GM21717 (cell line): ENCODE data around the gene JAK1.
"Not testable (repeated sequence)": the region's sequence is repeated elsewhere in the genome, so short reads cannot be mapped to it uniquely, and the experiment has no call there.

Experiments used
- ATAC-seq: cut with Tn5 transposase; IDR thresholded peaks from one replicate; pipeline ENCODE4 v1.9.1; 2021; ENCODE audit warnings: mild to moderate bottlenecking, moderate library complexity; ENCODE audit not compliant: unreplicated experiment

Gene JAK1

DNA sequence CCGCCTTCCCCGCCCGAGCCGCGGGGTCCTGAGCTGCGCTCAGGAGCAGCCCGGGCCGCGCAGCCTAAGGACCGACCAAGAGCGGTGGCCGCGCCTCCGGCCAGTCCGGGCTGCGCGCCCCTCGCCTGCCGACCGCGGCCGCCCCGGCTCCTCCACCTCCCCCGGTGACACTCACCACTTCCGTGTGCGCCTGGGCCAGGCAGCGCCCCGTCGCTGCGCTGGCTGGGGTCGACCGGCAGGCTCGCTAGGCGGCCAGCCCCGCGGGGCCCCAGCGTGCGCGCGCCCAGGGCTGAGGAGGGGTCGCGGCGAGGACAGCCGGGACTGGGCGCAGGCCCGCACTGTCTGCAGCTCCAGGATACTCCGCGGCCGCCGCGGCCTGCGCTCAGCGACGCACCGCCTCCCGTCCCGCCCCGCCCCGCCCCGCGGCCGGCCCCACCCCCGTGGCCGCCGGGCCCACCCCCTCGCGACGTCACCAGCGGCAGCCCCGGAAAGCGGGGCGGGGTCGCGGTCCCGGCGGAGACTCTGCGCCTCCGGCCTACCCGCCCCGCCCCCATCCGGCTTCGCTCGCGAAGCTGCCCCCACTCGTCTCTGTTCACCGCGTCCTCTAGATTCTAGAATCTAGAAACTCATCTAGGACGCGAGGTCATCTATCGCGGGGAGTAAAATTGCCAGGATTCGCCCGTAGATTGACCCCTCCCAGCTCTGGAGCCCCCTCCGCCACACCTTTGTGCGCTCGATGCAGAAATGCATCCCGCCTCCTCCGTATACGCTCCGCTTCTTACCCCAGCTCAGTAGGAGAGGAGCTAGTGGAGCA, at the start of gene JAK1:
Gene JAK1, minus strand, starts transcription at position 392 of the 814 bp plus-strand sequence. CDS start 80,285 bp downstream, outside the sequence.
- peak; percentile 72 for ATAC-seq

DNA sequence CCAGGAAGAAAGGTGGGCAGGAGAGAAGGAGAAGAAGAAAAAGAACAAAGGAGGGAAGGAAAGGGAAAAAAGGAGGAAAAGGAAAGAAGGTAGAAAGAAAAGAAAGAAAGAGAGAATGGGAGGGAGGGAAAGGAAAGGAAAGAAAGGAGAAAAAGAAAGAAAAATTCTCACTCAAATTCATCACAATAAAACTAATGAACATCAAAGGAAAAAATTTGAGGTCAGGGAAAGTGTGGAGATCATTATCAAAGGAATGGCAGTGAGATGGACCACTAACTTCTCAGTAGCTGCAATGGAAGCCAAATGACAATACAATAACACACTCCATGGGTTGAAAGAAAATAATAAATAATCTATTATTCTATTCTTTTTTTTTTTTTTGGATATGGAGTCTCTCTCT, 48.0 kb upstream of the JAK1 start:
- ATAC-seq, result no peak

DNA sequence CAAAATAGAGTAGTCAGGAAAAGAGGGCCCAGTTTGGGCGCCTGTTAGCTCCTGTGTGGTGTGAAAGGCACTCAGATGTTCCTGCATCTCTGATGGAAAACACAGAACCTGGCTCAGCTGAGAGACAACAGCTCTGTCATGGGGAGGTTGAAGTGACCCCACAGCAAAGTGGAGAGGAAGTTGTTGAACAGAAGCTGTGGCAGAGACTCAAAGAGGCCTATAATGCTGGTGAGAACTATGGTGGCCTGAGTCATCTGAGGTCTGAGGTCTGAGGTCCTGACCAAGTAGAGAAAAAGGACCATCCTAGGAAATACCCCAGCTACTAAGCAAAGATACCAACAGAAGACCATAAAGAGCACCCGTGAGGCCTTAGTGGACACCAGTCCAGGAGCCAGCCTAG, 45.6 kb upstream of the JAK1 start:
- ATAC-seq, result no peak

DNA sequence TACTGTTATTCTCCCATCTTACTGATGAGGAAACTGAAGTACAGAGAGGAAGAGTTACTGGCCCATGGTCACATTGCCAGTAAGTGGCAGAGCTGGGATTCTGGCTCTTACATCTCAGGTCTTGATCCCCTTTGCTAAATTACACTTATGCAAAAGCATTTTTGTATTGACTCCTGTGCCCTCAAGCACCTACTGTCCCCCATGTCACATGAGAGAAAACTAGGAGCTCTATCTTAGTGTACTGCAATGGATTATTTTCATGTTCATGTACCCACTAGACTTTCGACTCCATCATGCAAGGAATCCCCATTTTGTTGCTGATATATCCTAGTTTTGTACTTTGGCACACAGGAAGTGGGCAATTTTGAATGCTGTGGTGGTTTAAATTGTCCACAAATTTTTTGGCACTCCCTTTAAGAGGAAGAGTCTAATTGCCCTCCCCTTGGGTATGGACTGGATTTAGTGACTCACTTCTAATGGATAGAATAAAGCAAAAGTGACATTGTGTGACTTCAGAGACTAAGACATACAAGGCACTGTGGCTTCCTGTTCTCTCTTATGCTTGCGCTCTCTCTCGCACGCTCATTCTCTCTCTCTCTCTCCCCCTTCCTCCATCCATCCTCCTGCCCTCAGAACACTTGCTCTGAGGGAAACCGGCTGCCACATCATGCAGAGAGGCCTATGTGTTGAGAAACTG, 43.5 kb upstream of the JAK1 start:
- ATAC-seq, result no peak

DNA sequence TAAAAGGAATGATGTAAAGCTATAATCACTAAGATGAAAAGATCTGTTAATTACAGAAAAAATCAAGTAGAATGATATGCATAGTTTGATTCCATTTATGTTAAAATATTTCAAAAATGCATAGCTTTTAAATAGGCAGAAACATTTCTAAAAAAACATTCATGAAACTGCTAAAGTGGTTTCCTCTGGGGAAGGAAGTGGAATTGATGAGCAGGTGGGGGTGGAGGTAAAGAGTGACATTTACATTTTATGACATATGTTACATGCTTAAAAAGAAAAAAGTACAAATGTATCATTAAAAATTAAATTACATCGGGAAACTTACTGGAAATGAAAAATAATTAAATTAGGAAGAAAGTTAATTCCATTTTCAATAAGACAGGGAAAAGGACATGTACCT, 42.8 kb upstream of the JAK1 start:
- no peak for ATAC-seq

DNA sequence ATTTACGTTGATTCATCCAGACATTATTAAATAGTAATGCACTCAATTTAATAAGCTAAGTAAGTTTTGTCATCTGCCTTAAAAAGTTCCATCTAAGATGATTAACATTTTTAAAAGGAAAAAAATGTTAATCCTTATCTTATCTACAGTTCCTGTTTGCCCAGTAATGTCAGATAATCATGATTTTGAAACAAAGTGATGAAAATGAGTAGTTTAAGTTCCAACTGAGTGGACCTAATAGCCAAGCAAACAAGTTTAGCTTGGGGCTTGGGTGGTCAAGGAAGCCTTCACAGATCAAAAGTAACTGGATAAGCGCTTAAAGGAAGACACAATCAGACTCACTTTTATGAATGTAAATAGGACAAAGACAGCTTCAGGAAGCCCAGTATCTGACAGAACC, 40.5 kb upstream of the JAK1 start:
- ATAC-seq, result no peak

DNA sequence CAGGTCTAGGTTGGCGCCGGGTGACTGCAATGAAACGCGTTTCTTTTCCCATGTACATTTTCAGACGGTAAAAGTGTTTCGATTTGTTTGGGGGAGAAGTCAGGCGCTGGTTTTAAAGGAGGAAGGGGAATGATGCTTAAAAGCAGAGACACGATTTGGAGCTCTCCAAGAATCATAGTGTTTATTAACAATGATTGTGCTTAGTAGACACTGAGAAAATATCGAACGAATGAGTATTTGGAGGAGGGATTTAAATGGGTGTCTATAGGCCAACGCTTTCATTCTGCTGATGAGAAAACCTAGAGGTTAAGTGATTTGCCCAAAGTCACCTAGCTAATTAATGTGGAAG, 36.9 kb upstream of the JAK1 start:
- ATAC-seq, result no peak

DNA sequence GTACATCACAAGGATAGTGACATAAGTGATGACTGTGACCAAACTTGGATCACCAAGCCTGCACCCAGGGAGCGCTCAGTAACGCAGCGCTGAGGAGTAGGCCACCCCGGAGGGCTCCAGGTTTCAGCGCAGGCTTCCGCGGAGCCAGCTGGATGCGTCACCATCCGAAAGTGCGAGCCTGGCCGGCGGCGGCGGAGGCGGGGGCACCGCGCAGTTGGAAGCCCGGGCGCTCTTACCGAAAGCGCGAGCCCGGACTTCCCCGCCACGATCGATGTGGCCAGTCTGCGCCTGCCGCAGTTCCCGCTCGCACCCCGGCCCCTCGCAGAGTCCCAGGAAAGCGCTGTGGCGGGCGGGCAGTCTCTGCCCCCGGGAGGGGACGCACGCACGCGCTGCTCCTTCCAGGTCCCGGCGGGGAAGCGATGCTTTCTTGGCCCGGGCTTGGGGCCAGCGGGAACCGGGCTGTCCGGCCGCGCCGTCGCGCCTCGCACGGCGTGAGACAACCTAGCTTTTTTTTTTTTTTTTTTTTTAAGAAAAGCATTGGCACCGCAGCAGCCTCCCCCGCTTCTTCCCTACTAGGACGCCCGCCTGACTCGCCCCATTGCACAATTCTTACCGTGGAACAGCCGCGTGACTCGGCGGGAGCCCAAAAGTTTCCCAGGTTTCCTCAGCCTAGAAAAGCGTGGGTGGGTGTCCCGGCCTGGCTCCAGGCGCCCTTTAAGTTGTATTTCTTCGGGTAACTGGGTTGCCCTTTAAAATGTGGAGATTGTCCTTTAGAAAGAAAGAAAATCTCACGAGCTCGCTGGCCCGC, 36.4 kb upstream of the JAK1 start:
- ATAC-seq, result peak; percentile 88

DNA sequence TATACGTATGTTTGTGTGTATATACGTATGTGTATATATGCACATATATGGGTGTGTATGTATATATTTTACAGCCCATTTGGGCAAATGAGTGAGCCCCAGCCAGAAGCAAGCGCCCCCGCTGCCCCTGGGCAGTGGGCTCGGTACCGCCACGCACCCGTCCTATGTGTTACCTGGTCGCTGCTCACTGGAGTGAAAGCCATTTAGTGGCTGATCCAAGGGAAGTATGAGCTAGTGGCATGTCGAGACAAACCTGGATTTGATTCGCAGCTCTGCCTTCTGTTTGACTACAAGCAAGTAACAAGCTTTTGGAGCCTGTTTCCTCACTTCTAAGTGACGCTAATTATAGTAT, 35.8 kb upstream of the JAK1 start:
- ATAC-seq, result no peak

DNA sequence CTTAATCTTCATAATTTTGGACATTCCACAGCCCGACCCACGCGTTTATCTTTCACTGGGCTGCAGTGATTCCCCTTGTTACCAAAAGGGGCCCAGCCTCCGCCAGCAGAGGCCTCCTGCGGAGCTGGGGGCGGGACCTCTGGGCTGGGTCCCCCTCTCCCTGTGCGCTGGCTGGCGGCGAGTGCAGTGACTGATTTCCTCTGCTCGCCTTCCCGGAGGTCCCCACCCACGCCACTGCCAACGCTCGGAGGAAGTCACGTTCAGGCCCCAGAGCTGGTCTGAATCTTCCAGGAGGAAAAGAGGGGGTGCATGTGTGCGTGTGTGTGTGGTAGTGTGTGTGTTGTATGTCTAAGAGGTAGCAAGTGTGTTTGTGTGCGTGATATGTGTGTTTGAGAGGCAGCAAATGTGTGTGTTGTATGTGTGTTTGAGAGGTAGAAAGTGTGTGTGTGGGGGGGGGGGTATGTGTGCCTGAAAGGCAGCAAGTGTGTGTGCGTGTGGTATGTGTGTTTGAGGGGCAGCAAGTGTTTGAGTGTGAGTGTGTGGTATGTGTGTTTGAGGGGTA, 35.0 kb upstream of the JAK1 start:
- ATAC-seq, result peak; percentile 44

DNA sequence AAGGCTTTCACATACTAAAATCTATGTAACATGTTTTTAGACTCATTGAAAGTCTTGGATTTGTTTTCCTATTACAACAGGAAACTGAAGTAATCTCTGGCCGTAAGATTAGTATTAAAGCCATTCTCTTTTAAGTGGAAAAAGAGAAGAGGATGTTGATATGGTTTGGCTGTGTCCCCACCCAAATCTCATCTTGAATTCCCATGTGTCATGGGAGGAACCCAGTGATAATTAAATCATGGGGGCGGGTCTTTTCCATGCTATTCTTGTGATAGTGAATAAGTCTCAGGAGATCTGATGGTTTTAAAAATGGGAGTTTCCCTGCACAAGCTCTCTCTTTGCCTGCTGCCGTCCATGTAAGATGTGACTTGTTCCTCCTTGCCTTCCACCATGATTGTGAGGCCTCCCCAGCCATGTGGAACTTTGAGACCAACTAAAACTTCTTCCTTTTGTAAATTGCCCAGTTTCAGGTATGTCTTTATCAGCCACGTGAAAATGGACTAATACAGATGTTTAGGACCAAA, 32.1 kb upstream of the JAK1 start:
- ATAC-seq, result not testable (repeated sequence)

DNA sequence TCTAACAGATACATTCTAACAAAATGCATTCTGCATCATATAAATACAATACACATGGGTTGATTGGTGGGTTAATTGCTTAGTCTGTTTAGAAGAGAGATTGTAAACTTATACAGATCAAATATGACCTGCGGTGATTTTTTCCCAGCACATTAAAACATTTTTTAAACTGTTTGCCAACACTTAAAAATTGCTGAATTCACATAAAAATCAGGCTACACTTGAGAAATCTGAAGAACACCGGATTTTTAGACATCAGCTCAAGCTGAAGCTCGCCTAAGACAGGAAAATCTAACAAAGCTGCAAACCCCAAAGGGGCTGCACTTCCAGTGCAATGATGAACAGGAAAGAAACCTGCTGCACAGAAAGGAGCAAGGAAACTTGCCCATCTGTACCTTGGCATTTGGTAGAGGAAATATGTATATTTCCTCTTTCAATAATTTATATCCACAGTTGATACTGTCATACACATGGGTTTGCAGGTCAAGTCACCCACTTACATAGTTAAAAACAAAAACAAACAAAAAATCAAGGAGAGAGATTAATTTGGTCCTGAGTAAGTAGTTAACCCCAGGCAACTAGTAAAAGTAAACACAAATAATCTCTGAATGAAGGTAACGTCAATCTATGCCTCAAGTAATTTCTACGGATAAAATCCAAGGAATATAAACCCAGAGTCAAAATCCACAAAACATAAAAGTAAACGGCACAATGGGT, 30.4 kb upstream of the JAK1 start:
- ATAC-seq, result no peak

DNA sequence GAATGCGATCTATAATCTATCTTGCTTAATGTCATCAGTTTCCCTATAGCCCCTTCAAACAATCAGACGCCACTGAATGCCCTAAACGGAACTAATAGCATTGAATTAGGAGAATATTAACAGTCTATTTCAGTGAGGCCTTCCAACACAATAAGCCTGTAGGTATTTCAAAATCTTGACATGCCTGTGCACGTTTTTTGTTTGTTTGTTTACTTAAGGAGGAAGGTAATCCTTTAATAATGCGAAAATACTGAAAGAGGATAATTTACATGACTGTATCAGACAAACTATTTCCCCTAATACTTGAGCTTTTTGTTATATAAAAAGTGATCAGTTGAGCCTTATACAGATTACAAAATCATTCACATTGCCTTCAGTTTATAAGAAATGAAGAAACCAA, 29.0 kb upstream of the JAK1 start:
- no peak for ATAC-seq

DNA sequence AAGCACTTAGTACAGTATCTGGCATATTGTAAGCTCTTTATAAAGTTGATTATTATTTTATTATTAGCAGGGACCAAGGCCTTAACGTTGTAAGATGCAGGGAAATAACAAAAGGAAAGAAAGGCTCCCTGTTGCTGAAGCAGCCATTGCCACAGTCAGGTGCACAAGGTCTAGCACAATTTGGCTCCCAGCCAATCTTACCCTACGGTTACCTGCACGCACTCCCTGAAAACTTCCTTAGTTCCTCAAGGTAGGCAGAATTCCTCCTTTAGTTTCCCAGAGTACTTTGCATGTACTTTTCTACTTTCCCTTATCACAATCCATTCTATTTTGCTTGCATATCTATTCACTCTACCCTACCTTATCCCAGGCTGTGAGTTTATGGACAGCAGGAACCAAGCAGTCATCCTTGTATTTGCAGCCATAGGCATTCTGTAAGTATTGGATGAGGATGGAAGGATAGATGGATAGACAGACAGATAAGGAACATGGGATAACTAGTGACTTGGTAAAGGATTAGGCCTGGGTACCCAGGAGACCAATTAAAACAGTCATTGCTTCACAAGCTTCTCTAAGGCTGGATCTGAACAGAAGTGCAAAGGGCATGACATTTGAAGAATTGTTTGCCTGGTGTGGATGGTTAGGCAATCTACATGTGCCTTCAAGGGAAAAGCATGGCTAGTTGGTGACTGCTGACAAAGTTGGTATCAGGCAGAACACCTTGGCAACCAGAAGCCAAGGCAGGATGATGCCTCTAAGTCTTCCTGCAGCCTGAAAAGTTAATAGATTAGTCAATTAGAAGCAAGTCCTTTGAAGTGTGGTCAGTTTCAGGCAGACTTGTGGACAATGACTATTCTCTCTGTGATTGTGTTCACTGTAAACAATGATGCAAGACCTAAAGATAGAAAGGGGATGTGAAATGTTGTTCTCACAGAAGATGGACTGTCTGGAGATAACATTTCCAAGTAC, 20.8 kb upstream of the JAK1 start:
- peak; percentile 96 for ATAC-seq

DNA sequence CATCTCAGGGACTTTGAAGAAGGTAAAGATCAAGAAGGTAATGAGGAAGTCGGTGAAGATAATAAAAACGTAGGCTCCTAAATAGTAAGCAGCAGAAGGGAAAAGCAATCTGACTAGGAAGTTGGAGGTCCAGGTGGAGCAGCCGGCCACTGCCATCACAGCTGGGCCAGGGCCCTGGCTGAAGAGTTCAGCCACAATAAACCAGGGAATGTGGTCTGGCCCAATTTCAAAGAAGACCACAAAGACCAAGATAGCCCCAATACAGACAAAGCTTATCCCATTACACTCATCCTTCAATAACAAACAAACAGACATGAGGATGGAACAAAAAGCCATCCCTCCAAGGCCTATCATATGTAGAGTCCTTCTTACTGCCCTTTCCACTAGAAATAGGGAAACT, 18.4 kb upstream of the JAK1 start:
- ATAC-seq, result no peak

DNA sequence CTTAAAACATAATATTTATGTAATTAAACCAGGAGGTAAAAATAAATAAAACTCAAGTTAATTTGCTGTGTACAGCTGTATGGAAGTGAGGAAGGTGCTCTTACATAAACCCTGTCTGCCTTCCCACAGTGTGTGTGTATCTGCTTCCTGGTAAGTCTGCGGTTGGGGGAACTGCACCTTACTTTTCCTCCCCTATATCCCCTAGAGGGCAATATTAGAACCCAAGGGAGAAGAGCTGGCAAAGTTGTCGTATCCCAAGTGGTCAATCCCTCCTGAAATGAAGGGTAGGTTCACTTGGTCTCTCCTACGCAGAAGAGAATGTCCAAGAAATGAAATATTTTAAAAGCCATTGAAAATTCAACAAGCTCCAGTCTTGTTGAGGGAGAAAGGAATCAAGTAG, 17.8 kb upstream of the JAK1 start:
- ATAC-seq, result no peak

DNA sequence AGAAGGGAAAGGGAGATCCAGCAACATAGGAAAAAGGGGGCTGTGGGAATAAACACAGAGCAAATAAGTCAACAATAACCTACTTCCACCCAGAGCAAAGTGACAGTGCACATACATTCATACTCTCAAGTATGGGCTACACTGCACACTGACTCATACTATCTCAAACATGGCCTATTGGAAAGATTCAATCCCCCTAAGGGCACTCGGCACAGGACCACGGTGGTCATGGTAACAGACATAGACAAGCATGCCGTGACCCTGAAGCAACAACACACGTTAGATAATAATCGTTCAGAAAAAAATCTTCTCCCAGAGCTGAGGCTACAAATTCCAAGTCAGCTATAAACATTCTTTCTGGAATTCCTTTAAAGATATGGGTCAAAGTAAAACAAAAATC, 16.8 kb upstream of the JAK1 start:
- ATAC-seq, result no peak

DNA sequence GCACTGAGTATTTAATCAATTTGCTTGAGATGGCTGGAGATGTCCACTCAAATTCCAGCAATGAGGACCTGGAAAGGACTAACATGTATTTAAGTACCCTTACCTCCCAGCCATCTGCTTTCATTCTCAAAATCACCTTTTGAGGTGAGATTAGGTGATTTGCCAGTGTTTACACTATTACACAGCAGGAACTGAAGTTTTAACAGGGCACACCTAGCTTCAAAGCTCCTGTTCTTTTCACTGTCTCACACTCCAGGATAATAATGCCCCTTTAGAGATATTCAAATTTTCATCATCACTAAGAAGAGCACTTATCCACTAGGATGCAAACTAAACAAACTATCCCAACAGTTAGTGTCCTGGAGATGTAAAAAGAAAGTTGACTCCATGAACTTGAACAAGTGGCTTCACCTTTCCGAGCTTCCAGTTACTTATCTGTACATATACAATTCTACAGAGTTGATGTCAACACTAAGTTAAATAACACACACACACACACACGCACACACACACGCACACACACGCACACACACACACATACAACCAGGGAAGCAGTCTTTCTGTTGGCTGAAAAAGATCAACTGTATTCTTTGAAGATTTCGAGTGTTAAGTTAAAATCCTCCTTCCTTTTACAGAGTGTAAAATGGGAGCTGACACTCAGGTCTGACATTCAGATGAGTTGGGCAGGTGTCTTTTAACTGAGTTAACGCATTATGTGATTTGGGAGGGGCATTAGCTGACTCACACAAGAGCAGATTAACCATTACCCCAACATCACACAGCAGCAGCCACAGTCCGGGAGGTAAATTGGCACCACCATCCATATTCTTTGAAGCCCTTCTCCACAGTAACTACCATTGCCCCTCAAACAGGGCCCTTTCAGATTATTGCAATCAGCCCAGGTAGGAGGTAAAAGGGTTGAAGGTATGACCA, 15.5 kb upstream of the JAK1 start:
- no peak for ATAC-seq
